Neural crest cell (in vitro differentiated cells): Measurements from ENCODE around the gene MED6. TPM values are rescaled to one million over a fixed set of nuclear protein-coding genes. Genes with fewer than 3 reads are reported as not detected.
A peak's percentile ranks its signal among the peaks of the same experiment; 100 is the strongest.

Experiments used
- DNase-seq: peaks from one replicate; pipeline ENCODE4 v3.0.0; 2021; ENCODE audit warnings: low read depth, mixed read lengths, low spot score
- H3K27ac Mint-ChIP-seq: one replicate; pipeline ENCODE4 v1.8.0; 2021; ENCODE audit warnings: mild to moderate bottlenecking, mixed read lengths; ENCODE audit not compliant: unreplicated experiment
- H3K27me3 Mint-ChIP-seq: 2 replicates; pipeline ENCODE4 v1.8.0; 2021; ENCODE audit warnings: low read depth, mild to moderate bottlenecking, mixed read lengths
- H3K36me3 Mint-ChIP-seq: 2 replicates; pipeline ENCODE4 v1.8.0; 2021; ENCODE audit warnings: low read depth, mild to moderate bottlenecking, mixed read lengths
- H3K4me1 Mint-ChIP-seq: 2 replicates; pipeline ENCODE4 v1.8.0; 2021; ENCODE audit warnings: mixed read lengths
- H3K4me3 Mint-ChIP-seq: one replicate; pipeline ENCODE4 v1.8.0; 2021; ENCODE audit warnings: mild to moderate bottlenecking, mixed read lengths
- H3K9me3 Mint-ChIP-seq: 2 replicates; pipeline ENCODE4 v1.8.0; 2021; ENCODE audit warnings: mixed read lengths
- CTCF ChIP-seq: fragments of 200-600 bp; sonication (generic); conservative IDR thresholded peaks from 2 replicates; pipeline ENCODE4 v1.5.0; 2021; ENCODE audit warnings: antibody characterized with exemption, mild to moderate bottlenecking
- total RNA-seq: library from RNA; stranded (reverse); gene quantifications from 2 replicates; pipeline ENCODE4 v1.2.1, GENCODE V29; 2021

Gene MED6
- total RNA-seq, 1 donor from 2014 or later: 52.3 TPM

DNA sequence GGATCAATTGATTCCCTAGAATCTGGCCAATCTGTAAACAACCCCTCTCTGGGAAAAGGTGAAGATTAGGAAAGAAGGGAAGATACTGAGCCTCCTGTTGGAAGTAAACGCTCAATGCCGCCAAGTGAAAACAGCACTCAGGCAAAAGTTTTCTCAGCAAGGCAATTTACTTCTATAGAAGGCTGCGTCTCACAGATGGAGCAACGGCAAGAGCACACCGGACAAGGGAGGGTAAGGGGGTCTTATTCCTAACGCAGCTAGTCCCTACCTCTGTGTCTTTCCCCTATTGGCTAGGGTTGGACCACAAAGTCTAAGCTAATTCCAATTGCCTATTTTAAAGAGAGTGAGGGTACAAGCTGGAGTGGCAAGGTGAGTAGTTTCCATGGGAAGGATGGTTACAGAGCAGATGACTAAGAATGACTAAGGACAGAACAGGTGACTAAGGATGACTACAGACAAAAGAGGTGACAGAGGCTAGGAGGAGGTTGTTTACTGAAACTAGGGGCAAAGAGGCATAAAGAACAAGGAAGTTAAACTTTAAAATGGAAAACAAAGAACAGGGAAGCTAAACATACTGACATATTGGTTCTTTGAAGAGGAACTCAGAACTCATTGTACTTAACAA, 35.6 kb upstream of the MED6 start:
- no peaks in the 10 kb centered on the region for H3K36me3 Mint-ChIP-seq
- no peak overlapping the region for H3K27ac Mint-ChIP-seq
- peaks cover 2% of the 10 kb centered on the region for H3K4me1 Mint-ChIP-seq
- H3K4me3 Mint-ChIP-seq: peak overlapping the region; percentile 9
- H3K9me3 Mint-ChIP-seq: no peaks in the 10 kb centered on the region
- DNase-seq: no peak
- peaks cover 67% of the 10 kb centered on the region for H3K27me3 Mint-ChIP-seq
- TF ChIP-seq CTCF: no peak

DNA sequence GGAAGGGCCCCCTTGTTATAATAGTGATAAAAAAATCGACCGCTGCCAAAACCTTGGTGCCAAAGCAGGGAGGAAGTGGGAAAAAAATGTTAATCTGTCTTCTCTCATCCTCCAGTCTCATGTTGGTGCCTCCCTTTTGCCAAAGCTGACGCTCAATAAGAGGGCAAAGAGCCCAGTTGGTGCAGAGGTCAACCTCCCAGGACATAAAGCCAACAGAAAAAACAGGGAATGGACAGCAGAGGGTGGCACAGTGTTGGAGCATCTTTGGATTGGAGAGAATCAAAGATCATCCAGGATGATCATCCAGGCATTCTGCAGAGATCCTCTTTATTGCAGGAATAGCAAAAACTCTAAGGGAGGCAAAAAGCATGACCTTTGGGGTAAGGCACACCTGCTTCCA, 31.5 kb upstream of the MED6 start:
- Mint-ChIP-seq H3K9me3 (peaks cover 2% of the 10 kb centered on the region), H3K27ac (no peak overlapping the region), H3K36me3 (no peaks in the 10 kb centered on the region), H3K4me1 (no peaks in the 10 kb centered on the region), H3K27me3 (peaks cover 48% of the 10 kb centered on the region), H3K4me3 (no peak overlapping the region)
- DNase-seq: no peak
- TF ChIP-seq CTCF: no peak

GRCh38 chr14:70624972-70625371, 24.5 kb upstream of the MED6 start:
- H3K27ac Mint-ChIP-seq: no peak overlapping the region
- peaks cover 2% of the 10 kb centered on the region for H3K36me3 Mint-ChIP-seq
- H3K27me3 Mint-ChIP-seq: peaks cover 39% of the 10 kb centered on the region
- no peak for TF ChIP-seq CTCF
- no peak overlapping the region for H3K4me3 Mint-ChIP-seq
- peaks cover 5% of the 10 kb centered on the region for H3K9me3 Mint-ChIP-seq
- H3K4me1 Mint-ChIP-seq: no peaks in the 10 kb centered on the region
- no peak for DNase-seq

GRCh38 chr14:70622111-70622712, 21.8 kb upstream of the MED6 start:
- Mint-ChIP-seq H3K4me1 (no peaks in the 10 kb centered on the region), H3K9me3 (peaks cover 3% of the 10 kb centered on the region), H3K27me3 (peaks cover 48% of the 10 kb centered on the region), H3K36me3 (peaks cover 2% of the 10 kb centered on the region), H3K27ac (no peak overlapping the region), H3K4me3 (no peak overlapping the region)
- peak; percentile 16 for DNase-seq
- TF ChIP-seq CTCF: peak; percentile 72

DNA sequence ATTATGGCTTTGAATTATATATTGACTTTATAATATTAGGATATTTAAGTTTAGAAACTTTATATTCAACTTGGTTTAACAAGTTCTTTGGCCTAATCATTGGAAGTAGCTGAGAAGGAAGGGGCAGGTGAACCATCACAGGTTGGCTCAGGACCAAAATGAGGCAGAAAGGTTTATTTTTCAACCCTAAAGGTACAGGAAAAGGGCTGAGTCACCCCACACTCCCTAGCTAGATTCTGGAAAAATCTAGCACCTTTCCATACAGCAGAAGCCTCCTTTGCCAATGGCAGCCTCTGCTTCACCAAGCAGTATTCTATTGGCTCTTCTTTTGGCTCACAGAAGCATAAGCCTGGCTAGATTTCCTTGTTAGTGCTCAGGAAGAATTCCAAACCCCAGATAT, 19.3 kb upstream of the MED6 start:
- H3K27me3 Mint-ChIP-seq: peaks cover 52% of the 10 kb centered on the region
- no peaks in the 10 kb centered on the region for H3K36me3 Mint-ChIP-seq
- no peak for TF ChIP-seq CTCF
- peaks cover 6% of the 10 kb centered on the region for H3K9me3 Mint-ChIP-seq
- H3K4me3 Mint-ChIP-seq: no peak overlapping the region
- H3K4me1 Mint-ChIP-seq: no peaks in the 10 kb centered on the region
- DNase-seq: no peak
- H3K27ac Mint-ChIP-seq: no peak overlapping the region
